ENCODE measurements around the gene ARL8A. TPM values are rescaled to one million over a fixed set of nuclear protein-coding genes. Genes with fewer than 3 reads are reported as not detected.

Gene ARL8A
- total and polyA plus RNA-seq, 2 of the 4 experiments (the other 2 are of a cell fraction) = 18.1 to 30.7 TPM

DNA sequence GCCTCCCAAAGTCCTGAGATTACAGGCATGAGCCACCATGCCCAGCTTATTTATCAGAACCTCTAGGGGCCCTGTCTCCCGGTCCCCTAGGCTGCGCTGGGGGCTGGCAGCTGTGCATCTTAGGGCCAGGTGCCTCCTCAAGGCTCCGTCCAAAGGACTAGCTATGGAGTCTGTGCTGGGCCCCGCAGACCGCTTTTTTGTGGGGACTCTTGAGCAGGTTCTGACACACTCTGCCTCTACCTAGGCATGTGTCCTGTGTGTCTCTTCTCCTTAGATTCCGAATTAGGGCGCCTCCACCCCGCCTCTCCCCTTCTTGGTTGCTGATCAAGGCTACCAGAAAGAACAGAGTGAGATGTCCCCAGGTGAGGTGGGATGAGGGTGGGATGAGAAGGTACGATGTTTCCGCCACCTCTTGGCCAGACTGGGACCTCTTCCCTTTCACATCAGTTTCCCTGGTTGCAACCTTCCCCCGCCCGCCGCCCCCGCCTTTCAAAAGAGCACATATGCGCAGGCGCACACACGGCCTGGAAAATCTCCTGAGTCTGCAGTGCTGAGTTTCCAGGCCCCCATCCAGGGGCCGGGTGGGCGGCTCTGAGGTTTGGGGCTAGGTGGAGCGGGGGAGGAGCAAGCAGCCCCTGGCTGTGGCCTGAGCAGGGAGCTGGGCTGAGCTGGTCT is 20.9 kb upstream of the ARL8A start:
- H2BK20ac ChIP-seq (ENCODE audit: low read depth, low read length) = no peak overlapping the region
- no peaks in the 10 kb centered on the region for H3K79me1 ChIP-seq (ENCODE audit: low read depth in 1 of 2, low read length in 2 of 2)
- no peaks in the 10 kb centered on the region for H4K20me1 ChIP-seq (ENCODE audit: insufficient read depth, low read length)
- ChIA-PET POLR2A (ENCODE audit: unreplicated experiment) (no interaction called here), CTCF (no interaction called here)
- H3K4me3 ChIP-seq (ENCODE audit: insufficient read depth, low read depth, low read length) = no peak overlapping the region
- H3K56ac ChIP-seq (ENCODE audit: extremely low read depth, insufficient read depth, low read length) = no peak overlapping the region
- no peak for TF ChIP-seq RFX5 (IDR thresholded peaks at IDR 0.05; ENCODE audit: low read depth, low read length)
- no peak for TF ChIP-seq POLR2A (IDR thresholded peaks at IDR 0.05; ENCODE audit: low read depth, low read length)
- TF ChIP-seq MAZ (IDR thresholded peaks at IDR 0.05; ENCODE audit: borderline replicate concordance, low read depth, low read length) = no peak
- no peak for TF ChIP-seq CHD1 (IDR thresholded peaks at IDR 0.05; ENCODE audit: low read depth, low read length)
- TF ChIP-seq BHLHE40 (IDR thresholded peaks at IDR 0.05; ENCODE audit: low read depth, low read length) = no peak
- TF ChIP-seq, protein P1, sequence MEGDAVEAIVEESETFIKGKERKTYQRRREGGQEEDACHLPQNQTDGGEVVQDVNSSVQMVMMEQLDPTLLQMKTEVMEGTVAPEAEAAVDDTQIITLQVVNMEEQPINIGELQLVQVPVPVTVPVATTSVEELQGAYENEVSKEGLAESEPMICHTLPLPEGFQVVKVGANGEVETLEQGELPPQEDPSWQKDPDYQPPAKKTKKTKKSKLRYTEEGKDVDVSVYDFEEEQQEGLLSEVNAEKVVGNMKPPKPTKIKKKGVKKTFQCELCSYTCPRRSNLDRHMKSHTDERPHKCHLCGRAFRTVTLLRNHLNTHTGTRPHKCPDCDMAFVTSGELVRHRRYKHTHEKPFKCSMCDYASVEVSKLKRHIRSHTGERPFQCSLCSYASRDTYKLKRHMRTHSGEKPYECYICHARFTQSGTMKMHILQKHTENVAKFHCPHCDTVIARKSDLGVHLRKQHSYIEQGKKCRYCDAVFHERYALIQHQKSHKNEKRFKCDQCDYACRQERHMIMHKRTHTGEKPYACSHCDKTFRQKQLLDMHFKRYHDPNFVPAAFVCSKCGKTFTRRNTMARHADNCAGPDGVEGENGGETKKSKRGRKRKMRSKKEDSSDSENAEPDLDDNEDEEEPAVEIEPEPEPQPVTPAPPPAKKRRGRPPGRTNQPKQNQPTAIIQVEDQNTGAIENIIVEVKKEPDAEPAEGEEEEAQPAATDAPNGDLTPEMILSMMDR (conservative IDR thresholded peaks at IDR 0.05; ENCODE audit: low read depth, low read length) = no peak
- no peak for TF ChIP-seq MAFK (IDR thresholded peaks at IDR 0.05; ENCODE audit: low read depth, low read length)
- TF ChIP-seq, protein P2, sequence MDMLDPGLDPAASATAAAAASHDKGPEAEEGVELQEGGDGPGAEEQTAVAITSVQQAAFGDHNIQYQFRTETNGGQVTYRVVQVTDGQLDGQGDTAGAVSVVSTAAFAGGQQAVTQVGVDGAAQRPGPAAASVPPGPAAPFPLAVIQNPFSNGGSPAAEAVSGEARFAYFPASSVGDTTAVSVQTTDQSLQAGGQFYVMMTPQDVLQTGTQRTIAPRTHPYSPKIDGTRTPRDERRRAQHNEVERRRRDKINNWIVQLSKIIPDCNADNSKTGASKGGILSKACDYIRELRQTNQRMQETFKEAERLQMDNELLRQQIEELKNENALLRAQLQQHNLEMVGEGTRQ (IDR thresholded peaks at IDR 0.05; ENCODE audit: low read depth, low read length) = no peak
- TF ChIP-seq, protein P3, sequence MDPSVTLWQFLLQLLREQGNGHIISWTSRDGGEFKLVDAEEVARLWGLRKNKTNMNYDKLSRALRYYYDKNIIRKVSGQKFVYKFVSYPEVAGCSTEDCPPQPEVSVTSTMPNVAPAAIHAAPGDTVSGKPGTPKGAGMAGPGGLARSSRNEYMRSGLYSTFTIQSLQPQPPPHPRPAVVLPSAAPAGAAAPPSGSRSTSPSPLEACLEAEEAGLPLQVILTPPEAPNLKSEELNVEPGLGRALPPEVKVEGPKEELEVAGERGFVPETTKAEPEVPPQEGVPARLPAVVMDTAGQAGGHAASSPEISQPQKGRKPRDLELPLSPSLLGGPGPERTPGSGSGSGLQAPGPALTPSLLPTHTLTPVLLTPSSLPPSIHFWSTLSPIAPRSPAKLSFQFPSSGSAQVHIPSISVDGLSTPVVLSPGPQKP (IDR thresholded peaks at IDR 0.05; ENCODE audit: borderline replicate concordance, low read depth, low read length) = no peak
- no peak for TF ChIP-seq FOS (IDR thresholded peaks at IDR 0.05; ENCODE audit: low read depth, low read length)
- TF ChIP-seq SMC3 (IDR thresholded peaks at IDR 0.05; ENCODE audit: low read depth, low read length) = no peak
- TF ChIP-seq RCOR1 (IDR thresholded peaks at IDR 0.05; ENCODE audit: insufficient replicate concordance, low read length) = no peak
- TF ChIP-seq MXI1 (IDR thresholded peaks at IDR 0.05; ENCODE audit: borderline replicate concordance, low read depth, low read length) = no peak
- TF ChIP-seq CEBPB (IDR thresholded peaks at IDR 0.05; ENCODE audit: low read depth, low read length) = no peak
- TF ChIP-seq NFE2L2 (IDR thresholded peaks at IDR 0.05; ENCODE audit: low read depth, low read length) = no peak
- no peak for TF ChIP-seq RAD21 (IDR thresholded peaks at IDR 0.05; ENCODE audit: low read length)
- peaks cover 47% of the 10 kb centered on the region for H3K27me3 ChIP-seq (ENCODE audit: control insufficient read depth, insufficient read depth, low read length)
- H2AK5ac ChIP-seq (ENCODE audit: low read depth, low read length) = no peak overlapping the region
- ATAC-seq (ENCODE audit: low read depth) (no peak), DNase-seq (no peak)
- H4K5ac ChIP-seq (ENCODE audit: low read depth, low read length) = no peak overlapping the region
- no peak overlapping the region for H3K27ac ChIP-seq (ENCODE audit: insufficient read depth, low read length)
- no peak overlapping the region for H3K14ac ChIP-seq (replicated peaks; ENCODE audit: low read depth, low read length)
- no peak overlapping the region for H3K23ac ChIP-seq (ENCODE audit: low read depth, low read length)
- H3K4ac ChIP-seq (ENCODE audit: low read depth, low read length) = no peak overlapping the region
- dilution Hi-C loops (cut with HindIII; ENCODE audit: low sequenced_read_pairs, unreplicated experiment) = no loop called here
- H4K91ac ChIP-seq (ENCODE audit: insufficient read depth, low read depth, low read length) = no peak overlapping the region
- H3K9ac ChIP-seq (ENCODE audit: low read depth, low read length) = no peak overlapping the region
- no peak overlapping the region for H2BK120ac ChIP-seq (ENCODE audit: low read depth, low read length)
- no peaks in the 10 kb centered on the region for H3K9me3 ChIP-seq (ENCODE audit: control insufficient read depth, insufficient read depth, low read length)
- H2AK9ac ChIP-seq (replicated peaks; ENCODE audit: low read depth, low read length, poor library complexity) = no peak overlapping the region
- BruUV-seq (replicated peaks) = no TSS peak
- no peak overlapping the region for H3K4me2 ChIP-seq (ENCODE audit: low read depth, low read length)
- H2AFZ ChIP-seq (replicated peaks; ENCODE audit: low read length, poor library complexity) = no peak overlapping the region
- H3K18ac ChIP-seq (ENCODE audit: low read depth, low read length) = no peak overlapping the region
- H3K9me1 ChIP-seq (ENCODE audit: insufficient read depth, low read length) = no peaks in the 10 kb centered on the region
- no peak overlapping the region for H2BK15ac ChIP-seq (ENCODE audit: low read depth, low read length)
- intact Hi-C loops (cut with micrococcal nuclease) = loop anchor here (10.0 kb wide), 1 partner anchor 891 kb away; no protein-coding TSS in a partner anchor
- no peak overlapping the region for H2BK5ac ChIP-seq (ENCODE audit: low read depth, low read length, poor library complexity, severe bottlenecking)
- WGBS, 2 experiments (ENCODE audit: extremely low coverage in 2 of 2, insufficient read length in 1 of 2) = 80% methylated on average over 3 of the region's 20 CpGs; no CpG with 5 or more reads in 1 of the 2 experiments
- H3K36me3 ChIP-seq (ENCODE audit: control insufficient read depth, insufficient read depth, low read length) = no peaks in the 10 kb centered on the region
- H4K8ac ChIP-seq (ENCODE audit: low read depth in 2 of 2, low read length in 2 of 2) = no peak overlapping the region
- no peaks in the 10 kb centered on the region for H3K4me1 ChIP-seq (ENCODE audit: control insufficient read depth, insufficient read depth, low read length)
- in situ Hi-C loops (cut with MboI; ENCODE audit: low sequenced_read_pairs) = no loop called here

Data from IMR-90 (cell line).